NCI-H526 treated with DMSO at 0.1 percent for 48 hours (cell line): ENCODE results near the gene CDH7.

Experiments used
- DNase-seq: peaks from one replicate; lab custom pipeline; 2025; lab: John Stamatoyannopoulos, UW

Gene CDH7, protein sequence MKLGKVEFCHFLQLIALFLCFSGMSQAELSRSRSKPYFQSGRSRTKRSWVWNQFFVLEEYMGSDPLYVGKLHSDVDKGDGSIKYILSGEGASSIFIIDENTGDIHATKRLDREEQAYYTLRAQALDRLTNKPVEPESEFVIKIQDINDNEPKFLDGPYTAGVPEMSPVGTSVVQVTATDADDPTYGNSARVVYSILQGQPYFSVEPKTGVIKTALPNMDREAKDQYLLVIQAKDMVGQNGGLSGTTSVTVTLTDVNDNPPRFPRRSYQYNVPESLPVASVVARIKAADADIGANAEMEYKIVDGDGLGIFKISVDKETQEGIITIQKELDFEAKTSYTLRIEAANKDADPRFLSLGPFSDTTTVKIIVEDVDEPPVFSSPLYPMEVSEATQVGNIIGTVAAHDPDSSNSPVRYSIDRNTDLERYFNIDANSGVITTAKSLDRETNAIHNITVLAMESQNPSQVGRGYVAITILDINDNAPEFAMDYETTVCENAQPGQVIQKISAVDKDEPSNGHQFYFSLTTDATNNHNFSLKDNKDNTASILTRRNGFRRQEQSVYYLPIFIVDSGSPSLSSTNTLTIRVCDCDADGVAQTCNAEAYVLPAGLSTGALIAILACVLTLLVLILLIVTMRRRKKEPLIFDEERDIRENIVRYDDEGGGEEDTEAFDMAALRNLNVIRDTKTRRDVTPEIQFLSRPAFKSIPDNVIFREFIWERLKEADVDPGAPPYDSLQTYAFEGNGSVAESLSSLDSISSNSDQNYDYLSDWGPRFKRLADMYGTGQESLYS

DNA sequence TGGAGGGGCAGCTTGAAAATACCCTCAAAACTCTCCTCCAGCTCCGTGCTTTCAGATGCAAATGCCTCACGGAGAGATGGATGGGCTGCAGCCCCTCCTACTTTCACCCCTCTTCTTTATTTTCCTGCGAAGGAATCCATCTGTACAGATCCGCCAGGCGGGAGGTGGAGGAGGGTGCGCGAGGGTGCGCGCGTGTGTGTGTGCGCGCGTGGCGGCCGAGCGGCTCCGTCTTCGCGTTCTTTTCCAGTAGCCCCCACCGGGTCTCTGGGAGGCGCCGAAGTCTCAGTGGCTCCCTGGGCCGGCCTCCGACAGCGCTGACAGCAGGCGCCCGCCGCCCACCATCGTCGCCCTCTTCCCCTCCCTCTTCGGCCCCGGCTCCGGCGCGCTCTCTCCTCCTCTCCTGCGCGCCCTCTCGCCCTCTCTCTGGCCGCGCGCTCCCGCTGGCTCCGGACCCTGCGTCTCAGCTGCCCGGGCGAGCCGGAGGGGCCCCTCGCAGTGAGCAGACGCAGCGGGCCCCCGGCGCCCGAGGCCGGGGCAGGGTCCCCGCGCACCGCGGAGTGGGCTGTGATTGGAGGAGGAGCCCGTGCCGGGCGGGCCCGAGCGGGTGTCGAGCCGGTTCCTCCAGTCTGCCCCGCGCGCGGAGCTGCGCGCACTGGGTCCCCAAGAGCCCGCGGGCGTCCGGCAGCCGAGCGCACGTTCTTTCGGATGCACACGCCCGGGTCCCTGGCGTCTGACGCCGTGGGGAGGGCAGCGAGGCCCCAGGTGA is at the start of gene CDH7:
Gene CDH7, plus strand, starts transcription at position 624 of the 766 bp plus-strand sequence. CDS start 11,831 bp downstream, outside the sequence.
- DNase-seq, result no peak

DNA sequence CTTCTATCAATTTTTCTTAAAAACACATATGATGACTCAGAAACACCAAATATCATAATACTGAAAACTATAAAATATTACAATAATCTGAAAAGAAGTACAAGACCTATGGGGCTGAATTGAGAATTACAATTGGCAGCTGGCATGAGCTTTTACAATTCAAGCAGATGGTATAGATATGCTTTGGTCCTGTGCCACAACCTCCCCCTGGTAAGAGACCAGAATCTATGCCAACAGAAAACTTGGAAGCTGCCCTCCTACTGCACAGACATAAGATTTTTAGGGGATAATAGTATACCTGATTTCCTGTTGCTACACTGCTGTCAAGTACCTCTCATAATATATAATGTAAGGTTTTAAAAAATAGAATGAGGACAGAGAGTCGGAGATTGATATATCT is 46.8 kb upstream of the CDH7 start:
- DNase-seq, result no peak

DNA sequence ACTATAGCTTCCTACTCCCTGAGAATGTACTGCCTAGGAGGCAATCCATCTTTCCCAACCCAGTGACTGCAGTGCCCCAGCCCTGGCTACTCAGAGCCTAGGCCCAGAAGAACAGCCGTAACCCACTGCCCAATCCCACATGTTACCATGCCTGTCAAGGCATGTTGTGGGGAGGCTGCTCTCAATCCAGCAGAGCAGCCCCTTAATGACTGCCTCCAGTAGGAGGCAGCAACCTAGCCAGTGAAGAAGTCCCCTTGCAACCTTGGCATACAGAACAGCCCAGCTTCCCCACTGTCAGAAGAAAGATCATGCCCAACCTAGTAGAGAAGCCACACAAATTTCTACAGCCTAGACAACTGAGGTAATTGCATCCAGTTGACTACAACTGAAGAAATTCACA is 44.2 kb upstream of the CDH7 start:
- no peak for DNase-seq

DNA sequence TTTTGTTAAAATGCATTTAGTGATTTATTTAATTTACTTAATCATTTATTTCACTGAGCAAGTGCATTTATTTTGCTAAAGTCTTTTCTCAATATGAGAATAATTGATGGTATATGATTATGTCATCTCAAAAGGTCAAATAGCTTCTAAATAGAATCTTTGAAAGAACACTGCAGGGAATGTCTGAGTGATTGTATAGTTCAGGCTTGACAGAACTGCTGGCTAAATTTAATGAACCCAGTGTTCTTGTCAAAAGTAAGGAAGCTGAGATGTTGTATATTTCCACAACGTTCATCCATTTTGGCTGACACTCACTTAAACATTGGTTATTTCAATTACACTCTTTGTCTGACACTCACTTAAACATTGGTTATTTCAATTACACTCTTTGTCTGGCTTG is 39.3 kb upstream of the CDH7 start:
- DNase-seq, result no peak

DNA sequence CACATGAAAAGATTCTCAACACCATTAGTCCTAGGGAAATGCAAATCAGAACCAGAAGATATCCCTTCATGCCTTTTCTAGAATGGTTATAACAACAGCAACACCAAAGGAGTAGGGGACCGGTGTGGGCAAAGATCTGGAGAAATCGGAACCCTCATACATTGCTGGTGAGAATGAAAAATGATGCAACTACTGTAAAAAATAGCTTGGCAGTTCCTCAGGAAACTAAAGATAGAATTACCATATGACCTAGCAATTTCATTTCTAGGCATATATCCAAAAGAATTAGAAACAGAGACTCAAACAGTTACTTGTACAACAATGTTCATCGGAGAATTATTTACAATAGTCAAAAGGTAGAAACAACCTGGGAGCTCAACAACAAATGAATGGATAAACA is 29.2 kb upstream of the CDH7 start:
- DNase-seq, result no peak

DNA sequence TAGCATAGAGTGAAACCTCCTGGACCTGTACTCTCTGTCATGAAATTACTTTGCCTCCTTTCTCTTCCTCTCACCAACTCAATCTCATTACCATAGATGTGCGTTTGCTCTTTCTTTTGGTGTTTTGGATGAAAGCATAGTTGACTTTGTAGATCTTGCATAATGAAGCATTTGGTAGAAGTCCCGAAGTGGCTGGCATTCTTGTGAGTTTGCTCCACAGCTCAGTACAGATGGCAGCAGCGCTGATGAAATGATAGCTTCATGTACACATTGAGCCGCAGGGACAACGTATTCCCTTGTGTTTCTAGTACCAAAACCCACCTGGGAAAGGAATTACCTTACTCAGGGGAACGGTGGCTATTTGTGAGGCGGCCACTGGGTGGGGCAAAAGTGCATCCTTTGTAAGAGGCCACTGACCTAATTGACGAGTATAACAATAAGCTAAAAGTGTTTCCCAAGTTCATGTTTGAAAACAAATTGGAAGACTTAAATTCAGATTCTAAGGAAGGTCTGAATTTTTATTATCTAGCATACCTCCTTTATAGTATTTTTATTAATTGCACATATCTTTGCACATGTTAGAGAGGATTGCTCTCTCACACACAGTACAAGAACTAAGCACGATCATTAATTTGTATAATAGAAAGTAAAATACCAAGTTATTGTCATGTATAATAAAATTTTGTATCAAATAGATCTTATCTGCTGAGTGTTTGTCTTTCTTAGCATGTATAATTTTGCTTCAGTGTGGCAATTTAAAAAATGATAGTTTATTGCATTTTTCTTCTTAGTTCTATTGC is 25.4 kb upstream of the CDH7 start:
- no peak for DNase-seq

DNA sequence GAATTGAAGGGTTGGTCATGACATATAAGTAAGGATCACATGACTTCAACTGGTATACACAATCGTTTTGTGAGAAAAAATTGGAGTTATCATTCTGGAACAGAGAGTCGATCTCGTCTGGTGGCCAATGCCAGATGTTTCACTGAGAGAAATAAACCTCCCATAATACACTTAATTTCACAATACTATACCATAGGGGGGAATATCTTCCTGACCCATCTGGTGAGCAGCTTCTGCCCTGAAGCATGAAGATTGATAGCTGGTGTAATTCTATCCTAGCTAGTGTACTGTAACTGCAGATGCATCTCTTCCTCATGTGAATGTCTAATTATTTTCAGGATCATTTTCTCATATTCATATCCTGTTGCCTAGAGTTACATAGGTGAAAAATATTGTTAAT is 15.7 kb upstream of the CDH7 start:
- DNase-seq, result no peak

DNA sequence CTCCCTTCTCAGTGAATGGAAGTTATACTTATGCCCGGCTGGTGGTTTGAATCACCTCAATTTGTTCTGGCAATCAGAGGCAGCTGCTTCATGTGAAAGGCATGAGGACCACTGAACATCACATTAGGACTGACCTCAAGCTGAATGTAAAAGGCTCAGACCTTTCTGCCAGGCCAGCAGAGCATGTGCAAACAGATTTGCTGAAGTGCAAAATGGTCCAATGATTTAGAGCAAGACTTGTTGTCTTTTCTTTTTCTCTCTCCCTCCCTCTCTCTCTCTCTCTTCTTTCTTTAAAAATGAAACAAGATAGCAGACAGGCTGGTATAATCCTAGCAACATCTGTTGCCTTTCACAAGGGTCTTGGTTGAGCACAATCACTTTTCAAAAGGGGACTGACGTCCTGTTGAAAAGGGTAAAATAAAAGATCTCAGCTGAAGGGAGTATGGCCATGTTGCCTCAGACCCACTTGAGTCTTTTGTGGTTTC is 13.3 kb upstream of the CDH7 start:
- no peak for DNase-seq

DNA sequence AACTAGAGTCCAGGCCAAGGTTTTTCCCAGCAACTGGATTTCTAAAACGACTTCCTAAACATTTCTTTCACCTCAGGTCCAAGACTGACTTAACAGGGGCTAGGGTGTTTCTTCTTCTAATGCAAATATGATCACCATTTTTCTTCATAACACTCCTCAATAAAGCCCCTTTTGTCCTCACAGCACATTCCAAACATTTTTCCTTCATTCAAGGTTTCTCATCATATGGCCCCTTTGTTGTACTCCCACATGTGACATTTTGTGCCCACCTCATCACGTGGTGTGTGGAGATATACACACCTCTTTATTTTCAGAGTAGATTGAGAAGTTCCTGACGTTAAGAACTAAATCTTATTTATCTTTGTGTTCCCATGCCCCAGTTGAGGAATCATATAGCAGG is 3.9 kb upstream of the CDH7 start:
- no peak for DNase-seq

DNA sequence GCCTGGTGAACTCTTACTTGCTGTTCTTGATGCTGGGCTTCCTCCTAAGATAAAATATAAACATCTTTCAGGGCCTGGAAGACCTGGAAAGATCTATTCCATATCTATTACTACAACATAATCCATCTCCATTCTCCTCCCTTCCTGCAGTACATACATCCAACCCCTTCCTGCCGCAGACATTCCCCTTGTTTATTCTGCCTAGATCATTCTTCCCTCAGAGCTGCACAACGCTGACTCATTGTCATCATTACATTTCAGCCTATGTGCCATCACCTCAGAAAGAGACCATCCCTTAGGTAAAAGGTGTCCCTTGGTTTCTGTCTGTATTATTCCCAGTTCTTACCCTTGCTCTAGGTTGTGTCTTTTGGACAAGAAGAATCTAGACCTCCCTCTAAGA is 2.5 kb upstream of the CDH7 start:
- DNase-seq, result no peak

DNA sequence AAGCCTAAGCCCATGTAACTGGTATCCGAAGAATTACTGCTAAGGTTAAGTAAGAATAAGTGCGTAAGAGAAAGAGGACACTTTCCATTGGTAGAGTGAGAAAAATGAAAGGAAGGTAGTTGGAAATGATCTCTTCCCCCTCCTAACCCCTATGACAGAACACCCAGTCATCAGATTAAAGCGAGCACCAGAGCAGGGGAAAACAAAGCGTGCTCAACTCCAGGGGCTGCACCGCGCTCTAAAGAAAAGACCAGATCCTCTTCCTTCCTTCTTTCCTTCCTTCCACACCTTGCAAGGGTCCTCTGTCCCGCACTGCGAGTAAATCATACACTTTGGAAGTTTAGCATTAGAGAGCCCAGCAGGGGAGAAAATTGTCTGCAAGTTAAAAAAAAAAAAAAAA is 971 bp upstream of the CDH7 start:
- DNase-seq, result no peak

DNA sequence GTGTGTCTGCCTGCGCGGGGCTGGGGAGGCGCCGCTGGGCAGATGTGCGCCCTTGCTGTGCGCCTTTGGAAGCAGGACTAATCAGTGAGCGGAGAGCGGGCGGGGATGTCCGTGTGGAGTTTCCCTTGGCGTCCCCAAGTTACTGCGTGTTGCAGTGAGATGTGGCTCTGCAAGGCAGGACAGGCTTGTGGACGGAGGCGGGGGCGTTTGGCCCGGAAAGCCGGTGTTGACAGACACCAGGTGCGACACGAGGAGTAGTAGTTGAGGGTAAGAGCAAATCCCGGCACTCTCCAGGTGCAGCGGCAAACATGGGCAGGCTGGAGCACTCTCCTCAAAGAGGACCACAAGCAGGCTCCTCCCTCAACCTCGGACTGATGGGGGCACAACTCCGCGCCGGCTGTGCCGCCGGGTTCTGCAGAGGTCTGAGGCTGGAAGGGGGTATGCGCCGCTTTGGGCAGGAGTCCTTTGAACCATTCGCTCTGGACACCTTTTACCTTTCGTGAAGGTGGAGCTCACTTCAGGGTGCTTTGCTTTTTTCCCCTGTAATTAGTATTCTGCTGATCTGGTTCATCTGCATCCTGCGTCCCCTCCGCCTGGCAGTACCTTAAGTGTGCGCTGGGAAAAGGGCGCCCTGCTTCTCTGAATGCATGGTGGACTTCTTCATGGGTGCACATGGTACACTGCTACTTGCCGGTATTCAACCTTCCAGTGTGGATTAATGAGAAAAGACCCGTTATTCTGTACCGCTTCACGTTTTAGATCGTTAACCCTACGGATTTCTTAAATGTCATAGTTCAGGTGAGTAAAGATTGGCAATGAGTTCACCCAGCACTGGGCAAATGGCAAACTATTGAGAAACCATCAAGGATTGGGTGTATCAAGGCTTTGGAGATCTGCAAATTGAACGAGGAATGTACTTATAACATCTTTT is 608 bp downstream of the CDH7 start:
- no peak for DNase-seq

DNA sequence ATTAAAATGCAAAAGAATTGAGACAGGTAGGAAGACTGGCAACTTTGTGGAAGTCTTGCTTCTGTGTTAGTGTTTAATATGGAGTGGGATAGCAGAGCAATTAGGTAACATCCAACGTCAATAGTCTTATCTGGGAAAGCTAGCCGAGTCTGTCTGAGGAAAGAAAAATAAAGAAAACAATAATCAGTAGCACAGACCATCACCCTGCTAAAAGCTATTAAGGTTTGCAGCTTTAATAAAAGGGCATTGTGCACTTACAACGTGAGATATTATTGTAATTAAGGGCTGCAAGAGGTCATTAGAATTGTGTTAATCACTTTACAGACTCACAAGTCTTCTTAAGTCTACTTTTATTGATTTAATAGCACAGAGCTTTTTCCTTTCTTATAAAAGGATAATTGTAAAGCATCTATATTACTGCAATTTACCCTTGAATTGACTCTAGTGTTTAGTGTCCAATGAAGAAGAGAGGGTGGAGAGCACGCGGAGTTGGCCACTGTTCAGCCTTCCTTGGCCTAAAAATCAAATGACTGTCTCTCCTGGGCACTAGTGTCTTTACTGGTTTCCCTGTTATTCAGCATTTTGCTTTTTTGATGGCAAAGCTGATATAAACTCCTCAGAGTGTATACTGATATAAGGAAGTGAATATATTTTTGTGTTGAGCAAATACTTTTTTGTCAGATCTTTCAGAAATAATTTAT is 2.0 kb downstream of the CDH7 start:
- DNase-seq, result no peak

DNA sequence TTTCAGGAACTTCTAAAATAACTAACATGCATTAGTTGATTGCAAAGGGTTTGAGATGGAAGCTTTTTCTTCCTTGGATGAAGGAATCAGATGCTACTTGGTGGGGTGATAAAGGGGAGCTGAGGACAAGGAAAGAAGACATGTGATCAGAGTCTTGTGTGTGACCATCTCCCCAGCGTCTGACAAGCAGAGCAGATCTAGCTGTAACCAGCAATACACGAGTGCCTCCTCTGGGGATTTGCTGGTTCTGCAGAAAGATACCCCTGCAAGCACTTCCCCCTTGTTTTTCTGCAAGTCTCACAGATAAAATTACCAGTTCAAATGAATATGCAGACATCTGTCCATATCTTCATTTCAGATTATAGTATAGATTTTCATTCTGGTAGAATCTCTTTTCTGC is 2.7 kb downstream of the CDH7 start:
- peak; percentile 10 for DNase-seq

DNA sequence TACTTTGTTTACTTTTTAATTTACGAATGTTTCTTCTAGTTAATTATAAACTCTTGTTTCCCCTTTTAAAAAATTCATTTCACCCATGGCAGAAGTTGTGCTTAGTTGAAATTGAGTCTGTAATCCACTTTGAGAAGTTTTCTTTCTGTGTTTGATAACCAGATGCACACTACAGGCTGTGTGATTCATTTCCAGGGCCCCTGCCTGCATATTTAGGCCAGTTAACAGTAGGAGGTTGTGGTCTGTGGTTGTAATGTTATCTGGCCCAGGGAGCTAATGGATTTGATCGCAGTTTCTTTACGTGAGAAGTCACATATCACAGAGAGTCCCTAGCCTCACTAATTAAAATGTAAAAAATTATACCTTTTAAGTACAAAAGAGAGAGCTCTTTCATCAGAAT is 3.3 kb downstream of the CDH7 start:
- DNase-seq, result no peak

DNA sequence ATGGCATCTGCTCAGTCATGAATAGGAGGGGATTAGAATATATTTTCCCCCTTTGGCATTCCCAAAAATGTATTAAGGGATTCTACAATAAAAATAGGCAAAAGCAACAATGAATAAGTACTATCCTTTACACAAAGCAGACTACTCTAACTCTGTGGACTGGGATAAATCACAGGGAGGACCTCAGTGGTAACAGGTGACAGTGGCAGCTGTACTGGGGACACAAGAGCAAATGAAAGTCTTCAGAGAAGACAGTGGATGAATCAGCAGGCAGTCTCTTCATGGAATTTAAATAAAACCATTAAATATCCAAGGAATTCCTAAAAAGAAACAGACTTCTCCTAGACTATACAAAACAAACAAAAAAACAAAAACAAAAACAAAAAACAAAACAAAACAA is 4.8 kb downstream of the CDH7 start:
- no peak for DNase-seq

DNA sequence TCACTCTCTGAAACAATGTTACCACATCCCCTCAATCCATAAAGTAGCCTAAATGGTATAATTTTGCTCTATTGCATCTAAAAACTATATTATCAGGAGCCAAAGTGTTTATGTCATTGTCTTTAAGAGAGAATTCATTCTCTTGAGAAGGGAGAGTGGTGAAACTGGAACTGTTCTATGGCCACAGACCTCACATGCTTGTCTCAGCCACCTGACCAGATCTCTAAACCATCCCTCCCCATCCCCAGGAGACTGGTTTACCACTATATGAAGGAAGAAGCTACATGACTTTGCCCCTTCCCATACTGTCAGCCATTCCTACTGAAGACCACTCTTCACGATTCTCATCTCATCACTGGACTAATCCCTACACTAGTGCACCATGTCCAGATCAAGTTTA is 9.6 kb downstream of the CDH7 start:
- DNase-seq, result no peak

DNA sequence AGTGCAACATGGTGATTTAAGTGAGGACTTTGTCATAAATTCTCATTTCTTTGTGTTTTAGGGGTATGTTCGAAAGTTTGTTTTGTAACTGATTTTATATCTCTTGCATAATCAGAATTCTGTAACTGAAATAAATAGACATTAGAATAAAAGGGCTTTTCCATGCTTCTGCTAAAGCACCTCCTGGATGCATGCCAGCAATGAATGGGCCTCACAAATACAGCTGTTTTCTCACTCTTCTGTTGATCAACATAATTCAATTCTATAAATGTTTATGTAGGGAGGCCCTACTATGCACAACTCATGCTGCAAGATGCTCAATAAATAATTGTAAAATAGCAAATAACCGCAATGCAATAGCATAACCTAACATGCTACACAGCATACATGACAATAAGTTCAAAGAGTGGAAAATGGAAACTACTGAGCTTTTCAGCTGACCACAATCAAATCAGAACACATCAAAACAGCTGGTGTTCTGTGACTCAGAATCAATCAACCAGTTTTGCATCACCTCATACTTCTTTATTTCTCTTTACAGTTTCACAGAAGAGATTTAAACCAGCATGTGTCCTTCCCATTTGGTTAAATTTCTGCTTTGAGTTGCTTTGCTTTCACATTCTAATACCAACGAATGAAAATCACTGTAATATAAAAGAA is 11.0 kb downstream of the CDH7 start:
- DNase-seq, result no peak

DNA sequence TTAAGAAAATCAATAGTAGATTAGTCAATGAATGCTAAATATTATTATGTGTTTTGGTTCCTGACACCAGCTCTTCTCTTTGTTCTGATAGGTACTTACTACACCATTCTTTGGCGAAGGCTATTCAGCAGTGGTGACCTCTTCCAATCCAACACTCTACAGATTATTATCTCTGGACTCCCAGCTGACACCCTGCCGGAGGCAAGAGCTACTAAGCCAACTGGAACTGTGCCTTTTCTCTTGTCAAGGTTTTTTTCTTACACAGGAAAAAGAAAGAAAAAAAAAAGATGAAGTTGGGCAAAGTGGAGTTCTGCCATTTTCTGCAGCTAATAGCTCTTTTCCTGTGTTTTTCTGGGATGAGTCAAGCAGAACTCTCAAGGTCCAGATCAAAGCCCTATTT is 11.7 kb downstream of the CDH7 start:
- no peak for DNase-seq
